Breast epithelium (tissue), 4 donors: ENCODE measurements around the gene C7. TPM values are rescaled to one million over a fixed set of nuclear protein-coding genes. Genes with fewer than 3 reads are reported as not detected.

Experiments used
- DNase-seq, 2 donors: peaks; one replicate each; pipeline ENCODE4 v3.0.0-alpha.2; 2019; ENCODE audit warnings: low spot score in 2 of 2
- H3K27ac ChIP-seq, 2 donors: fragments of 200-600 bp; sonication (generic) in 1 of 2; one replicate each; pipeline ENCODE4 v1.5.1; 2016 to 2019; ENCODE audit warnings: mild to moderate bottlenecking in 1 of 2
- H3K27me3 ChIP-seq, 2 donors: fragments of 200-600 bp; sonication (generic) in 1 of 2; one replicate each; pipeline versions ENCODE4 v1.5.1 to v1.6.0; 2017 to 2019; ENCODE audit warnings: control low read depth in 1 of 2, mild to moderate bottlenecking in 1 of 2
- H3K36me3 ChIP-seq: fragments of 200-600 bp; one replicate; pipeline ENCODE4 v1.5.1; 2019
- H3K4me1 ChIP-seq, 2 donors: fragments of 200-600 bp; sonication (generic); one replicate each; pipeline ENCODE4 v1.5.1; 2016 to 2019; ENCODE audit warnings: control low read depth in 1 of 2
- H3K4me3 ChIP-seq, 3 donors: fragments of 200-600 bp; sonication (generic); 1 replicate in 2 of 3; 2 replicates in 1 of 3; pipeline ENCODE4 v1.5.1; 2016 to 2019; ENCODE audit warnings: mild to moderate bottlenecking in 3 of 3, moderate library complexity in 2 of 3
- H3K9me3 ChIP-seq, 2 donors: fragments of 200-600 bp; sonication (generic) in 1 of 2; one replicate each; pipeline ENCODE4 v1.5.1; 2016 to 2019; ENCODE audit warnings: control low read depth in 1 of 2
- POLR2A ChIP-seq: fragments of 450-650 bp; IDR thresholded peaks from one replicate; pipeline ENCODE4 v1.6.1; 2016; ENCODE audit warnings: antibody characterized with exemption, mild to moderate bottlenecking, moderate library complexity
- POLR2AphosphoS5 ChIP-seq, 3 donors: sonication (generic); formaldehyde crosslinking; IDR thresholded peaks; one replicate each; pipeline ENCODE4 v1.6.1; 2017; ENCODE audit warnings: antibody characterized with exemption in 3 of 3
- intact Hi-C: fragments of 100-400 bp; cut with DNase I; formaldehyde crosslinking; loops from one replicate; pipeline ENCODE4 v1.15.1; 2023; ENCODE audit warnings: low total_unique reads
- total RNA-seq, 3 donors: library from RNA; depleted of rRNA; stranded (reverse); fragments of >200 nt; gene quantifications; one replicate each; pipeline ENCODE4 v1.1.0, GENCODE V29; 2016
- TF ChIP-seq, protein P1 (sequence below), 3 donors: fragments of 450-650 bp; IDR thresholded peaks; one replicate each; pipeline ENCODE4 v1.5.1; 2016 to 2017; ENCODE audit warnings: antibody characterized with exemption in 3 of 3, mild to moderate bottlenecking in 3 of 3, moderate library complexity in 3 of 3

C7 gene
- total RNA-seq, 3 donors from 2014 or later, result 90.1 to 447 (median 109) TPM

DNA sequence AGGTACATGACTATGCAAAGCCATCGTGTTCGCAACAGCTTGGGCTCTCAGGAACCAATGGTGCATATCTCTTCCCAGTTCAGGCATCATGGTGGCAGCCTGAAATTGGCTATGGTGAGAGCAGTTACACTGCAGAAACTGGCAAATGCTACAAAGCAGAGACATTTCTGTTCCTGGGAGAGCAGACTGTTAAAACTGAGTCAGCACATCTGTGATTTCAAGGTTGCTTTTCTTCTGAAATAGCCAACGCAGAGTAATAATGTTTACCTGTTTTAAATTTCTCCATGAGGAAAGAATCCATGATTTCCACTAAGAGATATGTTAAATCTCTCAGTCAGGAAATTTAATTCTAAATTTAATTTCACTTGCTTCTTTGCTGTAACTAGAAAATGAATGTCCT lies 47.8 kb downstream of the C7 start:
- DNase-seq, result no peak
- Histone ChIP-seq H3K36me3 (no peaks in the 10 kb centered on the region), H3K27me3 (no peaks in the 10 kb centered on the region), H3K4me1 (no peaks in the 10 kb centered on the region), H3K9me3 (peaks cover 6 to 12% of the 10 kb centered on the region in 2 donors), H3K4me3 (no peak overlapping the region), H3K27ac (no peak overlapping the region)
- TF ChIP-seq POLR2AphosphoS5 (IDR thresholded peaks at IDR 0.05), result no peak
- TF ChIP-seq, protein P1, sequence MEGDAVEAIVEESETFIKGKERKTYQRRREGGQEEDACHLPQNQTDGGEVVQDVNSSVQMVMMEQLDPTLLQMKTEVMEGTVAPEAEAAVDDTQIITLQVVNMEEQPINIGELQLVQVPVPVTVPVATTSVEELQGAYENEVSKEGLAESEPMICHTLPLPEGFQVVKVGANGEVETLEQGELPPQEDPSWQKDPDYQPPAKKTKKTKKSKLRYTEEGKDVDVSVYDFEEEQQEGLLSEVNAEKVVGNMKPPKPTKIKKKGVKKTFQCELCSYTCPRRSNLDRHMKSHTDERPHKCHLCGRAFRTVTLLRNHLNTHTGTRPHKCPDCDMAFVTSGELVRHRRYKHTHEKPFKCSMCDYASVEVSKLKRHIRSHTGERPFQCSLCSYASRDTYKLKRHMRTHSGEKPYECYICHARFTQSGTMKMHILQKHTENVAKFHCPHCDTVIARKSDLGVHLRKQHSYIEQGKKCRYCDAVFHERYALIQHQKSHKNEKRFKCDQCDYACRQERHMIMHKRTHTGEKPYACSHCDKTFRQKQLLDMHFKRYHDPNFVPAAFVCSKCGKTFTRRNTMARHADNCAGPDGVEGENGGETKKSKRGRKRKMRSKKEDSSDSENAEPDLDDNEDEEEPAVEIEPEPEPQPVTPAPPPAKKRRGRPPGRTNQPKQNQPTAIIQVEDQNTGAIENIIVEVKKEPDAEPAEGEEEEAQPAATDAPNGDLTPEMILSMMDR (IDR thresholded peaks at IDR 0.05), result no peak
- intact Hi-C loops, result no loop called here

GRCh38 chr5:40958811-40959210 lies 49.5 kb downstream of the C7 start:
- no peaks in the 10 kb centered on the region for H3K36me3 ChIP-seq
- H3K4me1 ChIP-seq, result no peaks in the 10 kb centered on the region
- DNase-seq, result no peak
- TF ChIP-seq POLR2A (no peak), POLR2AphosphoS5 (IDR thresholded peaks at IDR 0.05) (no peak)
- TF ChIP-seq, protein P1 (IDR thresholded peaks at IDR 0.05), result no peak
- H3K9me3 ChIP-seq, result peaks cover 6 to 12% of the 10 kb centered on the region in 2 donors
- H3K4me3 ChIP-seq, result no peak overlapping the region
- no peak overlapping the region for H3K27ac ChIP-seq
- H3K27me3 ChIP-seq, result no peaks in the 10 kb centered on the region
- intact Hi-C loops, result no loop called here

GRCh38 chr5:40960037-40960436 lies 50.7 kb downstream of the C7 start:
- intact Hi-C loops, result no loop called here
- no peak for TF ChIP-seq POLR2A
- TF ChIP-seq POLR2AphosphoS5 (IDR thresholded peaks at IDR 0.05), result no peak
- TF ChIP-seq, protein P1 (IDR thresholded peaks at IDR 0.05), result no peak
- no peak overlapping the region for H3K4me3 ChIP-seq
- no peak overlapping the region for H3K27ac ChIP-seq
- no peaks in the 10 kb centered on the region for H3K27me3 ChIP-seq
- no peak for DNase-seq
- no peaks in the 10 kb centered on the region for H3K4me1 ChIP-seq
- H3K9me3 ChIP-seq, result peaks cover 6 to 12% of the 10 kb centered on the region in 2 donors
- H3K36me3 ChIP-seq, result no peaks in the 10 kb centered on the region

- peaks cover 6 to 12% of the 10 kb centered on the region in 2 donors for H3K9me3 ChIP-seq
- TF ChIP-seq, protein P1 (IDR thresholded peaks at IDR 0.05), result no peak
- TF ChIP-seq POLR2AphosphoS5 (IDR thresholded peaks at IDR 0.05), result no peak
- TF ChIP-seq POLR2A, result no peak
- H3K36me3 ChIP-seq, result no peaks in the 10 kb centered on the region
- no peak overlapping the region for H3K4me3 ChIP-seq
- no peak for DNase-seq
- no peaks in the 10 kb centered on the region for H3K27me3 ChIP-seq
- no peak overlapping the region for H3K27ac ChIP-seq
- no peaks in the 10 kb centered on the region for H3K4me1 ChIP-seq
- intact Hi-C loops, result no loop called here
These were observed 53.1 kb downstream of the C7 start for GRCh38 chr5:40962207-40962955.

- Histone ChIP-seq H3K4me3 (no peak overlapping the region), H3K4me1 (no peaks in the 10 kb centered on the region), H3K27ac (no peak overlapping the region), H3K9me3 (peaks cover 0 to 7% of the 10 kb centered on the region in 2 donors), H3K36me3 (no peaks in the 10 kb centered on the region), H3K27me3 (no peaks in the 10 kb centered on the region)
- no peak for DNase-seq
- no peak for TF ChIP-seq POLR2A
- TF ChIP-seq, protein P1 (IDR thresholded peaks at IDR 0.05), result no peak
- TF ChIP-seq POLR2AphosphoS5 (IDR thresholded peaks at IDR 0.05), result no peak
- intact Hi-C loops, result no loop called here
These were observed 63.1 kb downstream of the C7 start for GRCh38 chr5:40972434-40972833.
